T-helper 1 cell (primary cell): ENCODE results near the gene ATP4B.

Experiments used
- DNase-seq, 5 donors: peaks; one replicate each; pipeline ENCODE4 v3.0.0-alpha.2; 2012 to 2020
- total RNA-seq, 4 donors: gene quantifications; one replicate each; lab custom pipeline; 2026; lab: John Stamatoyannopoulos, UW

The ATP4B gene
- total RNA-seq: 0 reads per million in 4 donors

DNA sequence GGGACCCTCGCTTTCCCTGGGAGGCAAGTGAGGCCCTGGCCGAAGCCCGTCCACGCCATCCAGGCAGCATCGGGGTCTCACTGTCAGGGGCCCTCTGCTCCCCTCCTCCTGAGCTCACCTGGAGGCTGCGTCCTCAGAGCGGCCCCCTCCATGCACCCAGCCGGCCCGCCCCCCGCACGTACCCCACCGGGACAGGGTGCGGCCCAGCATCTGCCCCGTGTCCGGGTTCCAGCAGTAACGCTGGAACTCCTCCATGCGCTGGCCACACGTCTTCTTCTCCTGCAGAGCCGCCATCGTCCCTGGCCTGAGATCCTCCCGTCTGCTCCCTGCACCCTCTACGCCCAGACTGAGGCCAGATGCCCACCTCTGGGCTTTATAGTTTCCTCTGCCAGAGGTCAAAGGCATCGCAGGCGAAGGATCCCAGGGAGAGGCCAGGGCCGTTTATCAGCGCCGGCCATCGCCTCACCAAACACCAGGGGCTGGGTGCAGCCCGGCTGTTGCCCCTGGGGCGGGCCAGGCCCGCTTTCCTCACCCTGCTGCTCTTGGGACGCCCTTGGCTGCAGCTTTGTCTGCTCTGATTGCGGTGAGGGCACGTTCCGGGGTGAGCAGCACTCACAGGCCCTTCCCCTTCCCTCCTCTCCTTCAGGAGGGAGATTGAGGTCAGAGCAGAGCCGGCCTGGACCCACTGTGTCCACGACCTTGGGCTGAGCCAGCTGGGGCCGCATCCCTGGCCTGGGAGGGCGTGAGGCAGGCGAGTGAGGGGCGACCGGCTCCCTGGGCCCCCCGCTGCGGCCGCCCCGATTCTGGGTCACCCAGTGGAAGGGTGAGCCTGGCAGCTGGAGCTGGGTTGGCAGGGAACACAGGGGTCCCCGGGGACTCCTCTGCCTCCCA lies at the start of gene ATP4B:
TSS of gene ATP4B (minus strand) at position 348 of the 891 bp plus-strand sequence. CDS start at position 294, 54 bp downstream.
- no peak for DNase-seq

GRCh38 chr13:113672002-113672651 lies 14.1 kb upstream of the ATP4B start:
- DNase-seq: no peak

DNA sequence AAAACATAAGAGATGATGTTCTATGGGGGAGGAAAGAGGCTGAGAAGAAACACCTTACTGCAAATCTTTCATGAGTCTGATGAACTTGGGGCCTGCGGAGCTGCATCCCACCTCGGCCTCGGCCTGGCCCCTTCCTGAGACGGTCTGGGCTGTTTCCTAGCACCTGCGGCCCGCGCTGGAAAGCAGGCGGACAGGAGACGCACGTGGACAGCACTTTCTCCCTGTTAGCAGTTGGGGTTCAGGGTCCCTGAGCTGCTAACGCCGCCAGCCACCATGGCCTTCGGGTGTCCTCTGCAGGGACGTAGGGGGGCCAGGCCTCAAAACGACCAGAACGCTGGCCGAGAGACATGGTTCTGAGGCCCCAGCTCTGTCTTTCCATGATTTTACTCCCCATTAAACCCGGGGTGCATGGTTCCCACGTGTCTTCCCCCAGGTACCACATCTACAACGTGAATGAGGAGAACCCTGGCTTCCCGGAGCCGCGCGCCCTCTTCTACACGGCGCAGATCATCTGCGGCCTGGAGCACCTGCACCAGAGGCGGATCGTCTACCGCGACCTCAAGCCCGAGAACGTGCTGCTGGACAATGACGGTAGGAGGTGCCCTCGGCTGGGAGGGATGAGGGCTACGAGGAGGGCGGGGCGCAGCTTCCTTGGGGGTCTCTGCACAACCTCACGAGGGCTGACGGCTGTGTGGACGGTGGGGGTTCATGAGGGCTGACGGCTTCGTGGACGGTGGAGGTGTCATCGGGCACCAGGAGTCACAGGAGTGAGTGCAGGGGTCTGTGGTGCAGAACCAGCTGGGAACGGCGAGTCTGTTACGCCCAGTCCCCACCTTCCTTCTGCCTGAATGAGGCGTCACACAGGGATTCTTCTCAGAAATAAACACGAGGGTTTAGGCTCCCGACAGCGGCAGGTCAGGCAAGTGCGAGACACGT lies 13.3 kb upstream of the ATP4B start:
- no peak for DNase-seq

DNA sequence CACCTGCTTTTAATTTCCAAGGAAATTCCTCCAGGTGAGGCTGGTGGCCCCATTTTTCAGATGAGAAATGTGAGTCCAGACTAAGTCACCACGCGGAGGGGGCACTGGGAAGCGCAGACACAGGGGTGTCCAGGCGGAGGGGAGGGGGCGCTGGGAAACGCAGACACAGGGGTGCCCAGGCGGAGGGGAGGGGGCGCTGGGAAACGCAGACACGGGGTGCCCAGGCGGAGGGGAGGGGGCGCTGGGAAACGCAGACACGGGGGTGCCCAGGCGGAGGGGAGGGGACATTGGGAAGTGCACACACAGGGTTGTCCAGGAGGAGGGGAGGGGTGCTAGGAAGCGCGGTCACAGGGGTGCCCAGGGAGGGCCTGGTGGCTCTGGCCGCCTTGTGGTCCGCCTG lies 12.5 kb upstream of the ATP4B start:
- DNase-seq: no peak

DNA sequence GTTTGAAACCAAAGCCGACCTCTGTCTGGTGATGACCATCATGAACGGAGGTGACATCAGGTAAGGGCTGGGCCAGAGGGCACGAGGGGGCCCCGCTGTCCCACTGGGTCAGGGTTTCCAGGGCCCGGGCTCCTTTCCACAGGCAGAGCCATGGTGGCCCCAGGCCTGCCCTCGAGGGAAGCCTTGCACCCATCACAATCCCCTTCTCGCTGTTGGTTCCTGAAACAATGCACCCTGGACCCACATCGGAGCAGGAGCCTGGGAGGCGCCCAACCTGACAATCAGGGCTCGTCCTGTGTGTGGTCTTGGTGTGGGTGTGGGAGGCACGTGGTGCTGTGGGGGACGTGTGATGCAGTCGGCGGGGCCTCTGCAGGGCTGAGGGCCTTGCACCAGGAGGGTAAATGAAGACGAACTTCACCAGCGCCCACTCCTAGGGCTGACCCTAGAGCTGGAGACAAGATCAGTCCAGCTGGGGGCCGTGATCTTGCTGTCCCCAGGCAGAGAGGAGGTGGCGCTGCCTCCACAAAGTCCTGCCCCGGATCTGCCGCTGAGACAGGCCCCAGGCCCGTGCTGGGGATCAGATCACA lies 11.8 kb upstream of the ATP4B start:
- DNase-seq: no peak

- DNase-seq: no peak
Measured at GRCh38 chr13:113669231-113669754, 11.3 kb upstream of the ATP4B start.

GRCh38 chr13:113668491-113668971 lies 10.5 kb upstream of the ATP4B start:
- DNase-seq: no peak

DNA sequence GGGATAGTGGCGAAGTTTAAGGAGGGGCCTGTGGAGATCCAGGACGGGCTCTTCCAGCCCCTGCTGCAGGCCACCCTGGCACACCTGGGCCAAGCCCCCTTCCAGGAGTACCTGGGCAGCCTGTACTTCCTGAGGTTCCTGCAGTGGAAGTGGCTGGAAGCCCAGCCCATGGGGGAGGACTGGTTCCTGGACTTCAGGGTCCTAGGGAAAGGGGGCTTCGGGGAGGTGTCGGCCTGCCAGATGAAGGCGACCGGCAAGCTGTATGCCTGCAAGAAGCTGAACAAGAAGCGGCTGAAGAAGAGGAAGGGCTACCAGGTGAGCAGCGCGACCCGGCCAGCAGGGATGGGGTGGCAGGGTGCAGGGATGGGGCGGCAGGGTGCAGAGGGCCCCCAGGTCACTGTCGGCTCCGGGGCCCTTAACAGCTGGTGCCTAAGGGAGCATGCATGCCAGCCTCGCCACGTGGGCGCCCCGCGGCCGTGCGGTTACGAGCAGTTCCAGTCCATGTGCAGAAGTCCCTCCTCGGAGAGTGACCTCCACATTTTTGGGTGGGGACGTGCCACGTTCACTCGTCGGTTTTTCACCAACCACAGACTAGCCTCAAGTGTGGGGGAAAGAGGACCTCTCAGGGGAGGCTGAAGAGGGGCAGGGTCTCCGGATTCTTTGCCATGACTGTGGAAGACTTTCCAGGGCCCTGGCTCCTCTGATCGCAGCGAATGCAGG lies 9.9 kb upstream of the ATP4B start:
- DNase-seq: no peak

- DNase-seq: no peak
Measured at GRCh38 chr13:113666951-113667701, 9.1 kb upstream of the ATP4B start, which contains the start of gene GRK1. Gene GRK1 (plus strand): TSS chr13:113667219. CDS start chr13:113667387, 168 bp downstream.

GRCh38 chr13:113666329-113666670 lies 8.3 kb upstream of the ATP4B start:
- DNase-seq: no peak

DNA sequence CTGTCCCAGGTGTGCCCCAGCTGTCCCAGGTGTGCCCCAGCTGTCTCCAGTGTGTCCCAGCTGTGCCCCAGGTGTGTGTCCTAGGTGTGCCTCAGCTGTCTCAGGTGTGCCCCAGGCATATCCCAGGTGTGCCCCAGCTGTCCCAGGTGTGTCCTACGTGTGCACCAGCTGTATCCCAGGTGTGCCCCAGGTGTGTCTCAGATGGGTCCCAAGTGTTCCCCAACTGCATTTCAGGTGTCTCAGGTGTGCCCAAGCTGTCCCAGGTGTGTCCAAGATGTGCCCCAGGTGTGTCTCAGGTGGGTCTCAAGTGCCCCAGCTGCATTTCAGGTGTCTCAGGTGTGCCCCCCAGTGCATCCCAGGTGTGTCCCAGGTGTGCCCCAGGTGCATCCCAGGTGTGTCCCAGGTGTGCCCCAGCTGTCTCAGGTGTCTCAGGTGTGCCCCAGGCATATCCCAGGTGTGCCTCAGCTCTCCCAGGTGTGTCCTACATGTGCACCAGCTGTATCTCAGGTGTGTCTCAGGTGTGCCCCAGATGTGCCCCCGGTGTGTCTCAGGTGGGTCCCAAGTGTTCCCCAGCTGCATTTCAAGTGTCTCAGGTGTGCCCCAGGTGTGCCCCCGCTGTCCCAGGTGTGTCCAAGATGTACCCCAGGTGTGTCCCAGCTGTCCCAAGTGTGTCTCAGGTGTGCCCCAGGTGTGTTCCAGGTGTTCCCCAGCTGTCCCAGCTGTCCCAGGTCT lies 7.8 kb upstream of the ATP4B start:
- DNase-seq: no peak

- DNase-seq: no peak
Measured at GRCh38 chr13:113664751-113665596, 7.0 kb upstream of the ATP4B start.

GRCh38 chr13:113663934-113664333 lies 5.9 kb upstream of the ATP4B start:
- no peak for DNase-seq

GRCh38 chr13:113661509-113661908 lies 3.5 kb upstream of the ATP4B start:
- no peak for DNase-seq

GRCh38 chr13:113660066-113660465 lies 2.1 kb upstream of the ATP4B start:
- no peak for DNase-seq

GRCh38 chr13:113659337-113659736 lies 1.3 kb upstream of the ATP4B start:
- DNase-seq: no peak

GRCh38 chr13:113658836-113659235 lies 838 bp upstream of the ATP4B start:
- no peak for DNase-seq

DNA sequence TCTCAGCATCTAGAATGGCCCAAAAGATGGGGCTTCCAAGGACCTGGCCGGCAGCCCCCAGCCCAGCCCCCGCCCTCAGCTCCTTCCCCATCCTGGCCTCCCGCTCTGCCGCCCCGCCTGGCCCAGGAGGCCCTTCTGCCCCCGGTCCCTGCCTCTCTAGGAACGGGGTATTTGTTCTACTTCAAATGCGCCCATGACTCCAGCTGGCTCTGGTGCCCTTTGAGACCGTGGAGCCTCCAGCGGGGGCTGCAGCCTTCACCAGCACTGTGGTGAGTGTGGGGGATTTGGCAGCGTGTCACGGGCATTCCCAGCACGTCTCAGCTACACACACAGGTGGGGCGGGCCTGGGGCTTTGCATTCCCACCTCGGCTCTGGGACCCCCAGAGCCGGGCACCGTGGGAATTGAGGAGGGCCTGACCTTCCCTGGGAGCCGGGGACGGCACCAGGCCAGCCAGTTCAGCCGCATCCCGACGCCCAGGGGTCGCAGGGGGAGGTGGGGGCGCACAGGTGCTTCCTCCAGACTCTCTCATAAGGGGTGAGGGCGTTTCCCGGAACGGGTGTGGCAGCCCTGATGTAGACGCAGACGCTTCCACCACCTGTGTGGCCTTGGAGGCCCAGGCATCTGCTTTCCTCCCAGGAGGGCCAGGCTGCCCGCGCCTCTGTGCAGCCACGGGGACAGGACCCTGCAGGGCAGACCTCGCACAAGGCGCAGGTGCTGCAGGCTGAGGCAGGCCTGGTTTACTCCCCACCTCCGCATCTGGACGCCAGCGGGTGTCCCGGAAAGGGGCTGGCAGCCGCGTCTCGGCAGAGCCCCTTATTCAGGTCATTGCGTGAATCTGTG lies 947 bp downstream of the ATP4B start:
- no peak for DNase-seq
